GM12878 (cell line): Measurements from ENCODE around the gene KLB. TPM values are rescaled to one million over a fixed set of nuclear protein-coding genes. Genes with fewer than 3 reads are reported as not detected.

Source experiments
- ATF3 ChIP-seq: IDR thresholded peaks from 2 replicates; pipeline ENCODE4 v1.6.1; 2011; ENCODE audit warnings: low read depth, mild to moderate bottlenecking, low read length, moderate library complexity, borderline replicate concordance; ENCODE audit errors: extremely low read depth
- BRCA1 ChIP-seq: IDR thresholded peaks from 2 replicates; pipeline ENCODE4 v1.6.1; 2011; ENCODE audit warnings: low read depth, low read length, improper control_type of control experiment
- FOXM1 ChIP-seq: IDR thresholded peaks from 2 replicates; pipeline ENCODE4 v1.6.1; 2012; ENCODE audit warnings: low read depth, mild to moderate bottlenecking, inconsistent platforms, low read length, moderate library complexity
- GATAD2B ChIP-seq: fragments of 450-650 bp; conservative IDR thresholded peaks from 2 replicates; pipeline ENCODE4 v1.6.1; 2017; ENCODE audit warnings: low read depth, mild to moderate bottlenecking, moderate library complexity
- HDAC2 ChIP-seq: fragments of 200-600 bp; sonication (generic); IDR thresholded peaks from 2 replicates; pipeline ENCODE4 v1.6.1; 2017
- IRF5 ChIP-seq: fragments of 450-650 bp; IDR thresholded peaks from 2 replicates; pipeline ENCODE4 v1.6.1; 2017; ENCODE audit warnings: borderline replicate concordance
- JUNB ChIP-seq: IDR thresholded peaks from 2 replicates; pipeline ENCODE4 v1.6.1; 2016; ENCODE audit warnings: antibody characterized with exemption, mild to moderate bottlenecking
- MLLT1 ChIP-seq: fragments of 450-650 bp; IDR thresholded peaks from 2 replicates; pipeline ENCODE4 v1.6.1; 2016; ENCODE audit warnings: mild to moderate bottlenecking
- NBN ChIP-seq: fragments of 450-650 bp; IDR thresholded peaks from 2 replicates; pipeline ENCODE4 v1.6.1; 2016
- NFXL1 ChIP-seq: fragments of 450-650 bp; IDR thresholded peaks from 2 replicates; pipeline ENCODE4 v1.6.1; 2017; ENCODE audit warnings: antibody characterized with exemption, mild to moderate bottlenecking, borderline replicate concordance
- NFYA ChIP-seq: IDR thresholded peaks from 2 replicates; pipeline ENCODE4 v1.6.1; 2011; ENCODE audit warnings: low read depth, mild to moderate bottlenecking, low read length, improper control_type of control experiment, borderline replicate concordance
- NKRF ChIP-seq: fragments of 450-650 bp; conservative IDR thresholded peaks from 2 replicates; pipeline ENCODE4 v1.6.1; 2017; ENCODE audit warnings: mild to moderate bottlenecking, moderate library complexity
- NR2C2 ChIP-seq: IDR thresholded peaks from 2 replicates; pipeline ENCODE4 v1.6.1; 2011; ENCODE audit warnings: borderline replicate concordance, low read depth; ENCODE audit not compliant: control insufficient read depth, insufficient read length
- PAX5 ChIP-seq: IDR thresholded peaks from 2 replicates; pipeline ENCODE4 v1.6.1; 2011; ENCODE audit warnings: low read depth, low read length, borderline replicate concordance
- RELA ChIP-seq: fragments of 450-650 bp; IDR thresholded peaks from 2 replicates; pipeline ENCODE4 v1.8.0; 2014; ENCODE audit warnings: borderline replicate concordance; ENCODE audit not compliant: partially characterized antibody
- RELB ChIP-seq: fragments of 450-650 bp; IDR thresholded peaks from 2 replicates; pipeline ENCODE4 v1.6.1; 2017; ENCODE audit warnings: low read depth, mild to moderate bottlenecking, moderate library complexity
- RFX5 ChIP-seq: IDR thresholded peaks from 2 replicates; pipeline ENCODE4 v1.6.1; 2011; ENCODE audit warnings: low read depth, low read length, improper control_type of control experiment
- SP1 ChIP-seq: IDR thresholded peaks from one replicate; pipeline ENCODE4 v1.6.1; 2011; ENCODE audit warnings: low read depth, low read length
- SPI1 ChIP-seq: IDR thresholded peaks from 2 replicates; pipeline ENCODE4 v1.6.1; 2011; ENCODE audit warnings: low read depth, mild to moderate bottlenecking, low read length, moderate library complexity, borderline replicate concordance; ENCODE audit not compliant: insufficient read depth
- SREBF1 ChIP-seq: IDR thresholded peaks from 2 replicates; pipeline ENCODE4 v1.6.1; 2012; ENCODE audit warnings: mild to moderate bottlenecking, low read length
- STAT1 ChIP-seq: fragments of 450-650 bp; conservative IDR thresholded peaks from 2 replicates; pipeline ENCODE4 v1.6.1; 2014; ENCODE audit warnings: antibody characterized with exemption, mild to moderate bottlenecking
- TBL1XR1 ChIP-seq: IDR thresholded peaks from 2 replicates; pipeline ENCODE4 v1.6.1; 2012; ENCODE audit warnings: low read depth, low read length, improper control_type of control experiment
- ZNF274 ChIP-seq: IDR thresholded peaks from one replicate; pipeline ENCODE4 v1.8.0; 2011; ENCODE audit not compliant: insufficient read length, insufficient read depth
- ZZZ3 ChIP-seq: IDR thresholded peaks from 2 replicates; pipeline ENCODE4 v1.6.1; 2011; ENCODE audit warnings: low read depth; ENCODE audit not compliant: control insufficient read depth, insufficient read length
- polyA plus RNA-seq, 11 experiments: library from polyadenylated mRNA; depleted of rRNA in 4 of 11; unstranded in 6 of 11; stranded (reverse) in 5 of 11; fragments of >200 nt; fragmentation: Nextera tagmentation in 4 of 11; fragmentation: Illumina TruSeq in 1 of 11; extraction: Ambion mirVana in 4 of 11; extraction: Trizol in 1 of 11; gene quantifications; 1 replicate in 1 of 11; 2 replicates in 10 of 11; pipeline versions ENCODE4 v1.2.1 to v1.2.3, GENCODE V29; 2011 to 2016; ENCODE audit warnings: inconsistent platforms in 2 of 11, missing spikeins in 2 of 11, low read depth in 1 of 11
- total RNA-seq, 4 experiments: library from RNA; depleted of rRNA in 3 of 4; stranded (reverse); fragments of >200 nt in 3 of 4; fragmentation: Illumina TruSeq in 1 of 4; extraction: Trizol in 1 of 4; gene quantifications; 2 replicates each; pipeline versions ENCODE4 v1.2.1 to v1.2.3, GENCODE V29; 2013 to 2021

The KLB gene
- total and polyA plus RNA-seq, 10 of the 15 experiments (the other 5 are each of a cell fraction or from before 2014, with no cell fraction given) = under 0.01 to 0.13 (median 0.04) TPM; not detected in 1

- TF ChIP-seq NKRF (peak; percentile 73), JUNB (no peak), NFYA (no peak; the same call in 1 of the 2 replicates), FOXM1 (0 out of 2 replicates have a peak, but pooled peaks have one; percentile 57), NR2C2 (no peak), RELA (peak; percentile 81), STAT1 (peak; percentile 82; the same call in 1 of the 2 replicates), ZNF274 (no peak), NFXL1 (no peak), SP1 (peak; percentile 91), SPI1 (no peak), ZZZ3 (peak; percentile 60), MLLT1 (peak; percentile 79; the same call in 1 of the 2 replicates), RELB (peak; percentile 95), TBL1XR1 (no peak), RFX5 (peak; percentile 79; the same call in 1 of the 2 replicates), ATF3 (peak; percentile 82; the same call in 1 of the 2 replicates), HDAC2 (no peak; the same call in 1 of the 2 replicates), IRF5 (no peak), SREBF1 (no peak), GATAD2B (peak; percentile 50; the same call in 1 of the 2 replicates), NBN (peak; percentile 99), PAX5 (peak; percentile 56; the same call in 1 of the 2 replicates), BRCA1 (0 out of 2 replicates have a peak, but pooled peaks have one; percentile 9)
These were observed 52.0 kb downstream of the KLB start, which contains the start of the genes LIAS and RPL9 (continued) for GRCh38 chr4:39458505-39459300.
